Left ventricle myocardium superior (tissue), 1 donor: ENCODE data around the gene KCNQ5. TPM values are rescaled to one million over a fixed set of nuclear protein-coding genes. Genes with fewer than 3 reads are reported as not detected.

Source experiments
- ATAC-seq: fragments of 200-7000 bp; cut with Tn5 transposase; one replicate; pipeline ENCODE4 v1.9.1; 2020; ENCODE audit warnings: mild to moderate bottlenecking, moderate library complexity
- DNase-seq: peaks from one replicate; pipeline ENCODE4 v3.0.0-alpha.2; 2020
- intact Hi-C: fragments of 100-400 bp; cut with micrococcal nuclease; formaldehyde crosslinking; loops from one replicate; pipeline ENCODE4 v1.11.0; 2022
- total RNA-seq: library from RNA; stranded (reverse); fragmentation: NEBNext Ultra II Directional; extraction: Animal tissue kit (Norgen Biotek cat#: 25700); gene quantifications from one replicate; pipeline ENCODE4 v1.2.1, GENCODE V29; 2021
- donor health status: DM: no; HTN: yes; CAD: no; lungs with severe emphysema.

KCNQ5 gene
- total RNA-seq, 1 donor from 2014 or later: not detected

- no peak for ATAC-seq
- intact Hi-C loops: no loop called here
- DNase-seq: no peak
These were observed 43.7 kb downstream of the KCNQ5 start for GRCh38 chr6:72665599-72665998.

GRCh38 chr6:72669324-72669723 lies 47.5 kb downstream of the KCNQ5 start:
- no peak for DNase-seq
- intact Hi-C loops: no loop called here
- ATAC-seq: no peak

- ATAC-seq: no peak
- no peak for DNase-seq
- intact Hi-C loops: no loop called here
These were observed 51.0 kb downstream of the KCNQ5 start for GRCh38 chr6:72672906-72673305.

- intact Hi-C loops: no loop called here
- ATAC-seq (no peak), DNase-seq (no peak)
These were observed 53.0 kb downstream of the KCNQ5 start for GRCh38 chr6:72674842-72675241.

- no peak for ATAC-seq
- intact Hi-C loops: no loop called here
- DNase-seq: no peak
These were observed 53.5 kb downstream of the KCNQ5 start for GRCh38 chr6:72675396-72675795.

- intact Hi-C loops: no loop called here
- DNase-seq: no peak
These were observed 55.1 kb downstream of the KCNQ5 start for GRCh38 chr6:72676995-72677394.

GRCh38 chr6:72677740-72678139 lies 55.9 kb downstream of the KCNQ5 start:
- intact Hi-C loops: no loop called here

More at GRCh38 chr6:72676995-72677394, 55.1 kb downstream of the KCNQ5 start:
- ATAC-seq: no peak

GRCh38 chr6:72683797-72684196 lies 61.9 kb downstream of the KCNQ5 start:
- no peak for DNase-seq
- intact Hi-C loops: no loop called here
- no peak for ATAC-seq

More at GRCh38 chr6:72677740-72678139, 55.9 kb downstream of the KCNQ5 start:
- ATAC-seq: no peak
- DNase-seq: no peak

- intact Hi-C loops: no loop called here
- ATAC-seq (no peak), DNase-seq (no peak)
These were observed 67.5 kb downstream of the KCNQ5 start for GRCh38 chr6:72689107-72689954.

- no peak for DNase-seq
- no peak for ATAC-seq
- intact Hi-C loops: no loop called here
These were observed 69.4 kb downstream of the KCNQ5 start for GRCh38 chr6:72691249-72691648.

GRCh38 chr6:72696055-72696454 lies 74.2 kb downstream of the KCNQ5 start:
- DNase-seq (no peak), ATAC-seq (no peak)
- intact Hi-C loops: no loop called here

- intact Hi-C loops: no loop called here
- ATAC-seq (no peak), DNase-seq (no peak)
These were observed 77.3 kb downstream of the KCNQ5 start for GRCh38 chr6:72699159-72699558.

GRCh38 chr6:72702421-72702820 lies 80.6 kb downstream of the KCNQ5 start:
- no peak for DNase-seq
- ATAC-seq: no peak
- intact Hi-C loops: no loop called here

- ATAC-seq: no peak
- DNase-seq: no peak
- intact Hi-C loops: no loop called here
These were observed 81.2 kb downstream of the KCNQ5 start for GRCh38 chr6:72703093-72703492.

GRCh38 chr6:72704979-72705378 lies 83.1 kb downstream of the KCNQ5 start:
- DNase-seq (no peak), ATAC-seq (no peak)
- intact Hi-C loops: no loop called here

- intact Hi-C loops: no loop called here
- ATAC-seq: no peak
- no peak for DNase-seq
These were observed 87.6 kb downstream of the KCNQ5 start for GRCh38 chr6:72709431-72709830.

- ATAC-seq (no peak), DNase-seq (no peak)
- intact Hi-C loops: no loop called here
These were observed 89.9 kb downstream of the KCNQ5 start for GRCh38 chr6:72711731-72712130.

- intact Hi-C loops: no loop called here
- DNase-seq: no peak
- ATAC-seq: no peak
These were observed 91.0 kb downstream of the KCNQ5 start for GRCh38 chr6:72712910-72713309.

GRCh38 chr6:72715119-72715518 lies 93.3 kb downstream of the KCNQ5 start:
- intact Hi-C loops: no loop called here
- ATAC-seq: no peak

GRCh38 chr6:72716916-72717315 lies 95.1 kb downstream of the KCNQ5 start:
- DNase-seq: no peak
- no peak for ATAC-seq
- intact Hi-C loops: no loop called here

More at GRCh38 chr6:72715119-72715518, 93.3 kb downstream of the KCNQ5 start:
- DNase-seq: no peak

- DNase-seq: no peak
- intact Hi-C loops: no loop called here
- no peak for ATAC-seq
These were observed 98.6 kb downstream of the KCNQ5 start for GRCh38 chr6:72720464-72720863.
